Astrocyte (in vitro differentiated cells and primary cell): ENCODE results near the gene COL26A1. TPM values are rescaled to one million over a fixed set of nuclear protein-coding genes. Genes with fewer than 3 reads are reported as not detected.

Experiments used
- DNase-seq: peaks from one replicate; pipeline ENCODE4 v3.0.0-alpha.2; 2010; ENCODE audit warnings: low read depth
- FAIRE-seq: peaks from 2 replicates; lab custom pipeline; 2011; peaks lifted over from hg19 to GRCh38; lab: Jason Lieb, UNC
- H2AFZ ChIP-seq: 2 replicates; pipeline ENCODE4 v1.6.0; 2012; ENCODE audit warnings: low read depth, low read length, inconsistent platforms
- H3K27ac ChIP-seq: 2 replicates; pipeline ENCODE4 v1.5.1; 2011; ENCODE audit warnings: low read depth, low read length, inconsistent platforms
- H3K27me3 ChIP-seq: 2 replicates; pipeline ENCODE4 v1.6.0; 2011; ENCODE audit warnings: low read length, inconsistent platforms; ENCODE audit not compliant: insufficient read depth
- H3K36me3 ChIP-seq: 2 replicates; pipeline ENCODE4 v1.5.1; 2011; ENCODE audit warnings: low read length, inconsistent platforms; ENCODE audit not compliant: insufficient read depth
- H3K4me1 ChIP-seq: 2 replicates; pipeline ENCODE4 v1.5.1; 2011; ENCODE audit warnings: low read length, inconsistent platforms; ENCODE audit not compliant: insufficient read depth
- H3K4me2 ChIP-seq: 2 replicates; pipeline ENCODE4 v1.6.0; 2012; ENCODE audit warnings: low read length, inconsistent platforms
- H3K4me3 ChIP-seq: 2 replicates; pipeline ENCODE4 v1.5.1; 2011; ENCODE audit warnings: low read depth, mild to moderate bottlenecking, low read length, inconsistent platforms; ENCODE audit not compliant: insufficient read depth
- H3K79me2 ChIP-seq: 2 replicates; pipeline ENCODE4 v1.6.0; 2012; ENCODE audit warnings: mild to moderate bottlenecking, low read length, inconsistent platforms; ENCODE audit not compliant: insufficient read depth
- H3K9ac ChIP-seq: 2 replicates; pipeline ENCODE4 v1.6.0; 2012; ENCODE audit warnings: mild to moderate bottlenecking, low read length, inconsistent platforms
- H3K9me3 ChIP-seq: 2 replicates; pipeline ENCODE4 v1.5.1; 2012; ENCODE audit warnings: low read depth, mild to moderate bottlenecking, low read length, inconsistent platforms; ENCODE audit not compliant: insufficient read depth
- H4K20me1 ChIP-seq: 2 replicates; pipeline ENCODE4 v1.6.0; 2012; ENCODE audit warnings: low read length, inconsistent platforms; ENCODE audit not compliant: insufficient read depth
- H3K27ac Mint-ChIP-seq: one replicate; pipeline ENCODE4 v1.8.0; 2021; ENCODE audit warnings: mild to moderate bottlenecking, mixed read lengths; ENCODE audit not compliant: unreplicated experiment
- H3K27me3 Mint-ChIP-seq: one replicate; pipeline ENCODE4 v1.8.0; 2021; ENCODE audit warnings: low read depth, mixed read lengths; ENCODE audit not compliant: unreplicated experiment
- H3K36me3 Mint-ChIP-seq: one replicate; pipeline ENCODE4 v1.8.0; 2021; ENCODE audit warnings: low read depth, mixed read lengths; ENCODE audit not compliant: unreplicated experiment
- H3K4me1 Mint-ChIP-seq: one replicate; pipeline ENCODE4 v1.8.0; 2021; ENCODE audit warnings: low read depth, mixed read lengths; ENCODE audit not compliant: unreplicated experiment
- H3K4me3 Mint-ChIP-seq: one replicate; pipeline ENCODE4 v1.8.0; 2021; ENCODE audit warnings: mild to moderate bottlenecking, moderate library complexity, mixed read lengths; ENCODE audit not compliant: unreplicated experiment
- H3K9me3 Mint-ChIP-seq: one replicate; pipeline ENCODE4 v1.8.0; 2021; ENCODE audit warnings: mild to moderate bottlenecking, mixed read lengths; ENCODE audit not compliant: unreplicated experiment
- CTCF ChIP-seq: IDR thresholded peaks from 2 replicates; pipeline ENCODE4 v1.5.1; 2011; ENCODE audit warnings: low read depth, mild to moderate bottlenecking, inconsistent platforms, low read length, moderate library complexity; ENCODE audit not compliant: insufficient read depth
- EZH2 ChIP-seq: IDR thresholded peaks from 2 replicates; pipeline ENCODE4 v1.6.1; 2012; ENCODE audit warnings: mild to moderate bottlenecking, low read length, inconsistent platforms; ENCODE audit not compliant: insufficient read depth
- total RNA-seq: library from RNA; stranded (reverse); gene quantifications from 2 replicates; pipeline ENCODE4 v1.2.1, GENCODE V29; 2021

COL26A1 gene
- total RNA-seq, 1 donor from 2014 or later = 7.1 TPM

GRCh38 chr7:101554584-101555268, 192.1 kb downstream of the COL26A1 start:
- Histone ChIP-seq H3K9ac (no peak overlapping the region), H2AFZ (no peak overlapping the region), H3K36me3 (no peaks in the 10 kb centered on the region), H3K9me3 (no peaks in the 10 kb centered on the region), H3K27me3 (peaks cover 4% of the 10 kb centered on the region), H3K4me1 (no peaks in the 10 kb centered on the region), H3K27ac (no peak overlapping the region), H3K4me2 (no peak overlapping the region), H4K20me1 (no peaks in the 10 kb centered on the region), H3K79me2 (no peaks in the 10 kb centered on the region), H3K4me3 (no peak overlapping the region)
- H3K27ac Mint-ChIP-seq = no peak overlapping the region
- no peak overlapping the region for H3K4me3 Mint-ChIP-seq
- no peaks in the 10 kb centered on the region for H3K4me1 Mint-ChIP-seq
- H3K9me3 Mint-ChIP-seq = no peaks in the 10 kb centered on the region
- peaks cover 37% of the 10 kb centered on the region for H3K27me3 Mint-ChIP-seq
- FAIRE-seq = no peak
- no peaks in the 10 kb centered on the region for H3K36me3 Mint-ChIP-seq
- DNase-seq = no peak
- TF ChIP-seq EZH2 (no peak), CTCF (no peak)

GRCh38 chr7:101555269-101555920, 192.7 kb downstream of the COL26A1 start:
- Histone ChIP-seq H3K36me3 (no peaks in the 10 kb centered on the region), H3K27me3 (peaks cover 4% of the 10 kb centered on the region), H3K4me1 (no peaks in the 10 kb centered on the region), H3K79me2 (no peaks in the 10 kb centered on the region), H3K9ac (no peak overlapping the region), H3K9me3 (no peaks in the 10 kb centered on the region), H3K27ac (no peak overlapping the region), H3K4me3 (no peak overlapping the region), H4K20me1 (no peaks in the 10 kb centered on the region), H2AFZ (no peak overlapping the region), H3K4me2 (no peak overlapping the region)
- Mint-ChIP-seq H3K4me3 (no peak overlapping the region), H3K4me1 (no peaks in the 10 kb centered on the region), H3K36me3 (no peaks in the 10 kb centered on the region), H3K9me3 (no peaks in the 10 kb centered on the region), H3K27ac (no peak overlapping the region), H3K27me3 (peaks cover 43% of the 10 kb centered on the region)
- TF ChIP-seq CTCF = no peak
- TF ChIP-seq EZH2 = no peak
- DNase-seq (no peak), FAIRE-seq (no peak)

GRCh38 chr7:101555921-101556275, 193.2 kb downstream of the COL26A1 start:
- TF ChIP-seq CTCF (no peak), EZH2 (no peak)
- Mint-ChIP-seq H3K9me3 (no peaks in the 10 kb centered on the region), H3K27ac (no peak overlapping the region), H3K4me1 (no peaks in the 10 kb centered on the region), H3K27me3 (peaks cover 48% of the 10 kb centered on the region), H3K4me3 (no peak overlapping the region), H3K36me3 (no peaks in the 10 kb centered on the region)
- Histone ChIP-seq H3K9ac (no peak overlapping the region), H3K4me1 (no peaks in the 10 kb centered on the region), H3K36me3 (no peaks in the 10 kb centered on the region), H3K4me3 (no peak overlapping the region), H4K20me1 (no peaks in the 10 kb centered on the region), H3K27me3 (peaks cover 5% of the 10 kb centered on the region), H3K27ac (no peak overlapping the region), H3K79me2 (no peaks in the 10 kb centered on the region), H3K9me3 (no peaks in the 10 kb centered on the region), H3K4me2 (no peak overlapping the region), H2AFZ (no peak overlapping the region)
- DNase-seq (no peak), FAIRE-seq (no peak)
